PC-9 (cell line): Measurements from ENCODE around the gene CEP63. TPM values are rescaled to one million over a fixed set of nuclear protein-coding genes. Genes with fewer than 3 reads are reported as not detected.

Experiments
- BruUV-seq: library from RNA; stranded (reverse); fragments of 400-500 nt; replicated peaks from 2 replicates; lab custom pipeline; 2021; lab: Mats Ljungman, UMichigan
- CTCF ChIA-PET: fragments of 300-600 bp; sonication (Branson Sonifier 250); formaldehyde crosslinking; loops from one replicate; lab custom pipeline; 2022; ENCODE audit warnings: antibody characterized with exemption; lab: Charles Lee
- POLR2A ChIA-PET: fragments of 300-600 bp; sonication (Branson Sonifier 250); formaldehyde crosslinking; loops from one replicate; lab custom pipeline; 2022; ENCODE audit warnings: antibody characterized with exemption; ENCODE audit not compliant: unreplicated experiment; lab: Charles Lee
- DNase-seq, 2 experiments: peaks; one replicate each; pipeline versions ENCODE4 v3.0.0 to v3.0.0-alpha.2; 2015 to 2022; ENCODE audit warnings: mixed read lengths in 1 of 2
- H2AFZ ChIP-seq: fragments of 200-600 bp; sonication (generic); 2 replicates; pipeline ENCODE4 v1.8.1; 2017; ENCODE audit warnings: antibody characterized with exemption
- H3F3A ChIP-seq: fragments of 200-600 bp; sonication (generic); 2 replicates; pipeline ENCODE4 v1.8.1; 2017; ENCODE audit warnings: antibody characterized with exemption, mild to moderate bottlenecking, low read depth; ENCODE audit not compliant: insufficient read depth
- H3K27ac ChIP-seq: fragments of 200-600 bp; sonication (generic); 2 replicates; pipeline ENCODE4 v1.6.1; 2016; ENCODE audit warnings: mixed run types
- H3K27me3 ChIP-seq: fragments of 200-600 bp; sonication (generic); 2 replicates; pipeline ENCODE4 v1.6.1; 2016; ENCODE audit warnings: low read depth, mixed run types; ENCODE audit not compliant: insufficient read depth
- H3K36me3 ChIP-seq: fragments of 200-600 bp; sonication (generic); 2 replicates; pipeline ENCODE4 v1.6.1; 2016; ENCODE audit warnings: low read depth, mixed run types
- H3K4me1 ChIP-seq: fragments of 200-600 bp; sonication (generic); replicated peaks from 2 replicates; pipeline ENCODE4 v1.6.1; 2016; ENCODE audit warnings: mixed run types; ENCODE audit not compliant: insufficient read depth
- H3K4me2 ChIP-seq: fragments of 200-600 bp; sonication (generic); 2 replicates; pipeline ENCODE4 v1.6.1; 2017; ENCODE audit warnings: mixed run types
- H3K4me3 ChIP-seq: fragments of 200-600 bp; sonication (generic); 2 replicates; pipeline ENCODE4 v1.6.1; 2016; ENCODE audit warnings: mixed run types
- H3K79me2 ChIP-seq: fragments of 200-600 bp; sonication (generic); 2 replicates; pipeline ENCODE4 v1.6.1; 2017; ENCODE audit warnings: low read depth, mixed run types
- H3K9me2 ChIP-seq: fragments of 200-600 bp; sonication (generic); 2 replicates; pipeline ENCODE4 v1.8.1; 2017; ENCODE audit warnings: mild to moderate bottlenecking; ENCODE audit not compliant: insufficient read depth
- H3K9me3 ChIP-seq: fragments of 200-600 bp; sonication (generic); 2 replicates; pipeline ENCODE4 v1.8.1; 2016; ENCODE audit warnings: low read depth; ENCODE audit not compliant: insufficient read depth
- H4K20me1 ChIP-seq: fragments of 200-600 bp; sonication (generic); 2 replicates; pipeline ENCODE4 v1.8.1; 2017; ENCODE audit not compliant: insufficient read depth
- CTCF ChIP-seq: fragments of 200-600 bp; sonication (generic); conservative IDR thresholded peaks from 2 replicates; pipeline ENCODE4 v1.6.1; 2017; ENCODE audit warnings: mixed run types, antibody characterized with exemption, mild to moderate bottlenecking, moderate library complexity
- EZH2 ChIP-seq: fragments of 200-600 bp; sonication (generic); IDR thresholded peaks from 2 replicates; pipeline ENCODE4 v1.8.0; 2017; ENCODE audit warnings: antibody characterized with exemption, low read depth
- intact Hi-C: fragments of 100-400 bp; cut with micrococcal nuclease; formaldehyde crosslinking; loops from one replicate; pipeline ENCODE4 v1.10.0; 2022; ENCODE audit not compliant: unreplicated experiment
- total RNA-seq: library from RNA; stranded (reverse); gene quantifications from 2 replicates; pipeline ENCODE4 v1.2.3, GENCODE V29; 2021

Gene CEP63
- total RNA-seq, 1 experiment from 2014 or later = 31.5 TPM

- TF ChIP-seq EZH2 = no peak
- TF ChIP-seq CTCF = no peak
Measured at GRCh38 chr3:134620476-134621115, 134.7 kb downstream of the CEP63 start.

DNA sequence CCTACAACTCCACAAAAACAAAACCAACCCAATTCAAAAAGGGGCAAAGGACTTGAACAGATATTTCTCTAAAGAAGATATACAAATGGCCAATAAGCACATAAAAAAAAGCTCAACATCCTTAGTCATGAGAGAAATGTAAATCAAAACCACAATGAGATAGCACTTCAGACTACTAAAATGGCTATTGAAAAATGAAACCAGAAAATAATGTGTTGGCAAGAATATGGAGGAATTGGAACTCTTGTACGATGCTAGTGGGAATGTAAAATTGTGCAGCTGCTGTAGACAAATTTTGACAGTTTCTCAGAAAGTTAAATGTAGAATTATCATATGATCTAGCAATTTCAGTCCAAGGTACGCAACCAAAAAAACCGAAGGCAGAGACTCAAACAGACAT lies 136.0 kb downstream of the CEP63 start:
- CTCF ChIA-PET = no interaction called here
- Histone ChIP-seq H3K9me3 (no peaks in the 10 kb centered on the region), H3K79me2 (no peaks in the 10 kb centered on the region), H3K27ac (no peak overlapping the region), H3K27me3 (peaks cover 17% of the 10 kb centered on the region; the same call in 1 of the 2 replicates), H2AFZ (no peak overlapping the region), H3F3A (no peaks in the 10 kb centered on the region), H3K4me2 (no peak overlapping the region), H3K4me3 (no peak overlapping the region), H3K9me2 (no peaks in the 10 kb centered on the region), H3K36me3 (no peaks in the 10 kb centered on the region), H4K20me1 (no peaks in the 10 kb centered on the region), H3K4me1 (no peaks in the 10 kb centered on the region)
- no peak for TF ChIP-seq CTCF
- no peak for TF ChIP-seq EZH2
- POLR2A ChIA-PET = interaction anchor here (0.9 kb wide), 1 partner anchor 73 kb away, joined by 6 read pairs; no protein-coding TSS in a partner anchor
- DNase-seq = no peak
- BruUV-seq = no TSS peak
- intact Hi-C loops = no loop called here

More at GRCh38 chr3:134620476-134621115, 134.7 kb downstream of the CEP63 start:
- intact Hi-C loops = no loop called here
- no peaks in the 10 kb centered on the region for H3F3A ChIP-seq
- CTCF ChIA-PET = no interaction called here
- H3K27ac ChIP-seq = no peak overlapping the region
- no TSS peak for BruUV-seq
- no peak overlapping the region for H3K4me2 ChIP-seq
- H3K79me2 ChIP-seq = no peaks in the 10 kb centered on the region
- H3K4me3 ChIP-seq = no peak overlapping the region
- no peaks in the 10 kb centered on the region for H3K4me1 ChIP-seq
- no peaks in the 10 kb centered on the region for H3K9me3 ChIP-seq
- no peaks in the 10 kb centered on the region for H3K36me3 ChIP-seq
- POLR2A ChIA-PET = no interaction called here
- DNase-seq = no peak
- no peaks in the 10 kb centered on the region for H4K20me1 ChIP-seq
- no peaks in the 10 kb centered on the region for H3K9me2 ChIP-seq
- peaks cover 28% of the 10 kb centered on the region for H3K27me3 ChIP-seq
- H2AFZ ChIP-seq = no peak overlapping the region

DNA sequence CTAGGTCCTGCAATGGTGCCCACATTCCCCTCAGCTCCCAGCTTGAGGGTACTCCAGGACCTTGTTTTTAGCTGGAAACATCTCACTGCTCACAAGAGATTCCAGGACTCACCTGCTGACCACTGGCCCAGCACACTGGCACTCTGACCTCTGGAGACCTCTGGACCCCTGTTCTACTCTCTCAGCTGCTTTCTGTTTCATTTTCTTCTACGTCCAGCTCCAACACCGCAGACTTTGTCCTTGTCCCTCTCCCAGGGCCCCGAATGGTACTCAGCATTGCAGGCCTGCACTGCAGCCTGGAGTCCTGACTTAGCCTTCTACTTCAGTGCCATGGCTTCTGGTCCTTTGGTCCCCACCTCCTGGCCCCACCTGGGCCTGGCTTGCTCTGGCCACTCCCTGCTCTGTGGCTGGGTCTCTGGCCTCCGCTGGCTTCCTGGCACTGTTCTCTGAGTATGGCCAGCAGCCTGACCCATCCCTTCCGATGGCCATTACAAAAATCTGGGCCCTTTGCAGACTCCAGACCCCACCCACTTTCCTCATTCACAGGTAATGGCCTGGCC lies 137.0 kb downstream of the CEP63 start:
- Histone ChIP-seq H3K9me2 (no peaks in the 10 kb centered on the region), H3K4me1 (no peaks in the 10 kb centered on the region), H3K36me3 (no peaks in the 10 kb centered on the region), H3K4me3 (no peak overlapping the region), H3K79me2 (no peaks in the 10 kb centered on the region), H3K27me3 (peaks cover 6% of the 10 kb centered on the region; the same call in 1 of the 2 replicates), H3K27ac (no peak overlapping the region), H3F3A (no peaks in the 10 kb centered on the region), H3K9me3 (no peaks in the 10 kb centered on the region), H3K4me2 (no peak overlapping the region), H2AFZ (no peak overlapping the region), H4K20me1 (no peaks in the 10 kb centered on the region)
- POLR2A ChIA-PET = no interaction called here
- CTCF ChIA-PET = no interaction called here
- no TSS peak for BruUV-seq
- intact Hi-C loops = no loop called here
- no peak for TF ChIP-seq EZH2
- no peak for TF ChIP-seq CTCF
- DNase-seq = no peak
